GM18499 (cell line): ENCODE results near the gene TENM4.

ENCODE experiments used
- ATAC-seq: cut with Tn5 transposase; IDR thresholded peaks from one replicate; pipeline ENCODE4 v1.9.1; 2021; ENCODE audit warnings: moderate number of reproducible peaks; ENCODE audit not compliant: insufficient read depth, unreplicated experiment

The TENM4 gene

GRCh38 chr11:79159657-79160450 lies 281.0 kb downstream of the TENM4 start:
- no peak for ATAC-seq

DNA sequence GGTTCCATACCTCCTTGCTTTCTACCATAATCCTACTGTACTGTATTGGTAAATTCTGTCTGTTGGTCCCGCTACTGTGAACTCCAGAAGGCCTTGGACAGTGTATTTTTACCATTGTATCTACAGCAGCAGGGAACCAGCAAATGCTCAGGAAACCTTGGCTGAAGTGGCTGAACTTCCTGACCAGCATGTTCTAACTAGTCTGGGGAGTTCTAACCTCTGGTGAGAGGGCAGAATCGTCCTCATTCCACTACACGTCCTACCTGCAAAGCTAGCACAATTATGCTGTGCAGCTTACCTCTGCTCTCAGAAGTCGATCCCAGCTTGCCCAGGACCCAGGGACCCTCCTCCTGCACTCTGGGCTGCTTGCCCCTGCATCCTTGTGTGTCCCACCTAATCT lies 283.1 kb downstream of the TENM4 start:
- no peak for ATAC-seq

DNA sequence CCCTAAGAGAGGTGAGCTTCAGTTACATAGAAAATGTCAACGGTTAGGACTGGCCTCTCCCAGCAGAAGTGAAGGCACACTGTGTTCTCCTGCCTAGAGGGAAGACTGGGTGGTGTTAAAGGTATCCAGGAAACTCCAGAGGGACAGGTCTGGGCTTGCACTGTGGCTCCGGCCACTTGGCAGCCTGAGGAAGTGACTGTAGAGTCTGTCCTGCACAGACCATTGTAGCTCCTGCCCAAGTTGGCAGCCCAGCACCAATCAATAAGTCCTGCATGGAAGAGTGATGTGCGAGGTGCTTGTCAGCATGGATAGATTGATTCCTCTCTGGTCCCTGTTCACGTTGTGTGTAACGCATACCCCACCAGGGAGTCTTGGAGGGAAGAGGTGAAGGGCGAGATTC lies 284.8 kb downstream of the TENM4 start:
- ATAC-seq: no peak

DNA sequence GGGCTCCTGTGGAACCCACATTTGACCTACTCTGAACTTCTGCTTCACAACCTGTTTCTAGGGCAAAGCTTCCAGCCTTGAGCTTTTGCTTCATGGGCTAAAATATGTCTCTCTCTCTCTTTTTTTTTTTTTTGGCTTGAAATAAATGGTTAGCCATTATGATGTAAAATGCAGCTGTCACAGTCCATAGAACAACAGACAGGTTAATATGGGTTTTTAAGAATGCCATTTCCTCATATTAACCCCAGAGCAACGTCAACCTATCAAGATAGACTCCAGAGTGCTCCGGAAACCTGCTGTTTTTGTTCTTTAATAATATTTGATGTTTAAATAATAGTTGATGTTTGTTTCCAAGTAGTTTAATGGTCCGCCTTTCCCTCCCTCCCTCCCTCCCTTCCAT lies 285.6 kb downstream of the TENM4 start:
- no peak for ATAC-seq

GRCh38 chr11:79152511-79152910 lies 288.3 kb downstream of the TENM4 start:
- no peak for ATAC-seq

GRCh38 chr11:79151396-79151795 lies 289.4 kb downstream of the TENM4 start:
- ATAC-seq: no peak

- no peak for ATAC-seq
Observed at GRCh38 chr11:79150966-79151365, 289.9 kb downstream of the TENM4 start.

DNA sequence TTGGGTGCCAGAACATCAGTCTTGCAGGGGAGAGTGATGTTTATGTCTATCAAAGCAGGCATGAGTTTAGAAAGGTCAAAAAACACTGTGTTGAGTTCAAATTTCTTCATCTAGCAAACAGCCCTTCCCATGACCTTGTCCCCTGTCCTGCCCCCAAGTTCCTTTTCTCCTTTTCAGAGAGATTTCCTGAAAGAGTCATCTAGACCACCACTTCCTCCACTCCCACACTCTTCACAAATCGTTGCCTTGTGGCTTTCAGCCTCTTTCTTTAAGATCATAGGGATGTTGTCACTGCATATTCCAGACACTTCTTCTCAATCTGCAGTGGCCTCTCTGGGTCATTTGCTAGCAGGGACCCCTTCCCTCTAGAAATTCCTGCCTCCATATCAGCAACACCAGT lies 290.5 kb downstream of the TENM4 start:
- no peak for ATAC-seq

- no peak for ATAC-seq
Observed at GRCh38 chr11:79147731-79148130, 293.1 kb downstream of the TENM4 start.

- no peak for ATAC-seq
Observed at GRCh38 chr11:79147011-79147410, 293.8 kb downstream of the TENM4 start.

- no peak for ATAC-seq
Observed at GRCh38 chr11:79139900-79140299, 300.9 kb downstream of the TENM4 start.

DNA sequence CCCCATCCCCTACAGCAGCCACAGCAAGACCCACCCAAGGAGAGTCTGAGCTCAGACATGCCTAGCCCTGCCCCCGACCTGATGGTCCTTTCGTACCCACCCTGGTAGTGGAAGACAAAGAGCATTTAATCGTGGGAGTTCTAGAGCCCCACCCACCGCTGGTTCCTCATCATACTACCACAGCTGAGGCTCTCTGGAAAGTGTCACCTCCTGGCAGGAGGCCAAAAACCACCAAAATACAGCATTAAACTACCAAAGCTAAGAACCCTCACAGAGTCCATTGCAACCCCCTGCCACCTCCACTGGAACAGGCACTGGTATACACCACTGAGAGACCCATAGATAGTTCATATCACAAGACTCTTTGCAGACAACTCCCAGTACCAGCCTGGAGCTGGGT lies 311.1 kb downstream of the TENM4 start:
- ATAC-seq: no peak

- no peak for ATAC-seq
Observed at GRCh38 chr11:79128291-79128690, 312.5 kb downstream of the TENM4 start.

DNA sequence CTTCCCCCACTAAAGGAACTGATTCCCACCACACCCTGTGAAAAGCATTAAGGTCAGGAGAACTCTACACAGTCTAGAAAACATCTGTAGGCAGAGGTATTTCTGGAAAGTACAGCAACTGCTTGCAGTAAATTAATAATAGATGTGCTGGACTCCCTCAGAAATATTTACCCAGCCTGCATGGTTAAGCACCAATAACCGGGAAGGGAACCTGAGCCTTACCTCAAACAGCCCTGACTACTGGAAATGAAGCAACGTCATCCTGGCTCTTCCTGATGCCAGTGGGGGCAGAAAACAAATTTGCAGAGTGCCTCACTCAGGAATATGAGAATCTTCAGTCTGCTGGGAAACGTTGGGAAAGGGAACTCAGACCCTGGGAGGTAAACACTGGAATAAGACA lies 318.1 kb downstream of the TENM4 start:
- ATAC-seq: no peak

GRCh38 chr11:79121351-79121750 lies 319.5 kb downstream of the TENM4 start:
- ATAC-seq: no peak

DNA sequence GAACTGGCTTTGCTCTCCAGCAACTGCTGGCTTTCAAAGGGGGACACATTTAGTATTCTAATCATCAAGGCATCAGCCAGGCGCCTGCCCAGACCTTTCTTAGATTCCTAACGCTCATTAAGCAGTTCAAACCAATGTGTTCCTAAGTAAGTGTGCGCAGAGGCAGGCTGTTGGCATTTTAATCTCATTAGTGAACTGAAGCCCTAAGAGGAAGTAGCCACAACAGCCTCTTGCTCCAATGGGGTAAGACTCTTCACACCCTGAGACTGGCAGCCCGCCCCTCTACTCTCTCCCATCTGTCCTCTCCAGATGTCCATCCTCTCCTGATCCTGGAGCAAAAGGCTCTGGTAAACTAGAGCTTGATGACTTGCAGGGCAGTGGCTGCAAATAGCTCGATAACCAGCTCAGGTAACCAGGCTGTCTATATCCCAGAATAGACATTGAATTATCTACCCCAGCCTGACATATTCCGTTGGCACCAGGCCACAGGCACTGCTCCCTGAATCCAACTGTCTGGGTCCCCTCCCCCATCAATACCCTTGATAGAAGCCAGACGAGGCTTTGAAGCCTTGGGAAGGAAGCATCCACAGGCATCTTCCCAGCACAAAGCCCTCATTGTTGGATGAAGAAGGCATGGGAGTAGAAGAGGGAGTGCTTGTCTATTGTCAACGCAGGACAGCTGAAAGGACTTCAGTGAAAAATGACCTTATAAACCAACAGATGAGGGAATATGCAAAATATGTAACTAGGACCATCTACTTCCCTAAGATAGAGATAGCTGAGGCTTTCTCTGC lies 321.1 kb downstream of the TENM4 start:
- no peak for ATAC-seq

- ATAC-seq: no peak
Observed at GRCh38 chr11:79117488-79117887, 323.3 kb downstream of the TENM4 start.

- no peak for ATAC-seq
Observed at GRCh38 chr11:79116600-79116999, 324.2 kb downstream of the TENM4 start.

- ATAC-seq: no peak
Observed at GRCh38 chr11:79113054-79113690, 327.7 kb downstream of the TENM4 start.

- no peak for ATAC-seq
Observed at GRCh38 chr11:79110796-79111195, 330.0 kb downstream of the TENM4 start.

- ATAC-seq: no peak
Observed at GRCh38 chr11:79110321-79110720, 330.5 kb downstream of the TENM4 start.
